Ishikawa (cell line): Measurements from ENCODE around the gene HECTD2.

Experiments used
- CEBPB ChIP-seq: IDR thresholded peaks from 2 replicates; pipeline ENCODE4 v1.6.1; 2012
- CREB1 ChIP-seq: IDR thresholded peaks from 2 replicates; pipeline ENCODE4 v1.6.1; 2012; ENCODE audit warnings: low read depth
- EGR1 ChIP-seq: IDR thresholded peaks from 2 replicates; pipeline ENCODE4 v1.6.1; 2012
- EP300 ChIP-seq: IDR thresholded peaks from 2 replicates; pipeline ENCODE4 v1.6.1; 2012; ENCODE audit warnings: borderline replicate concordance
- FOXM1 ChIP-seq: IDR thresholded peaks from 2 replicates; pipeline ENCODE4 v1.6.1; 2012; ENCODE audit warnings: low read depth, borderline replicate concordance
- NFIC ChIP-seq: IDR thresholded peaks from 2 replicates; pipeline ENCODE4 v1.6.1; 2012
- RAD21 ChIP-seq: IDR thresholded peaks from 2 replicates; pipeline ENCODE4 v1.6.1; 2012; ENCODE audit warnings: low read depth
- TAF1 ChIP-seq: IDR thresholded peaks from 2 replicates; pipeline ENCODE4 v1.6.1; 2012; ENCODE audit warnings: low read depth, mild to moderate bottlenecking
- TCF12 ChIP-seq: IDR thresholded peaks from 2 replicates; pipeline ENCODE4 v1.6.1; 2012; ENCODE audit warnings: low read depth
- TEAD4 ChIP-seq: IDR thresholded peaks from 2 replicates; pipeline ENCODE4 v1.6.1; 2012
- YY1 ChIP-seq: IDR thresholded peaks from 2 replicates; pipeline ENCODE4 v1.6.1; 2012; ENCODE audit warnings: low read depth
- ZBTB7A ChIP-seq: IDR thresholded peaks from 2 replicates; pipeline ENCODE4 v1.6.1; 2012; ENCODE audit warnings: low read depth
- TF ChIP-seq, protein P1 (sequence below): IDR thresholded peaks from 2 replicates; pipeline ENCODE4 v1.6.1; 2012
- TF ChIP-seq, protein P2 (sequence below): IDR thresholded peaks from 2 replicates; pipeline ENCODE4 v1.6.1; 2012
- TF ChIP-seq, protein P3 (sequence below): IDR thresholded peaks from 2 replicates; pipeline ENCODE4 v1.6.1; 2012; ENCODE audit warnings: low read depth, mild to moderate bottlenecking

The HECTD2 gene

DNA sequence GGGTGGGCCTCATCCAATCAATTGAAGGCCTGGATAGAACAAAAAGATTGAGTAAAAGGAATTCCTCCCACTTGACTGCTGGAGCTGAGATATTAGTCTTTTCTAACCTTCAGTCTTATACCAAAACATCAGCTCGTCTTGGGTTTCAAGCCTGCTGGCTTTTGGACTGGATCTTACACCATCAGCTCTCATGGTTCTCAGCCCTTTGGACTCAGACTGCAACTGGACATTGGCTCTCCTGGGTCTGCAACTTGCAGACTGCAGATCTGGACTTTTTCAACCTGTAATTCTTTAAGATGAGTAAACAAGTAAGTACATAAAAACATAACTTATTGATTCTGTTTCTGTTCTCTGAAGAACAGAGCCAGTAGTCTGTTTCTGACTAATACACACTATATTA is 149.0 kb downstream of the HECTD2 start:
- TF ChIP-seq, protein P1, sequence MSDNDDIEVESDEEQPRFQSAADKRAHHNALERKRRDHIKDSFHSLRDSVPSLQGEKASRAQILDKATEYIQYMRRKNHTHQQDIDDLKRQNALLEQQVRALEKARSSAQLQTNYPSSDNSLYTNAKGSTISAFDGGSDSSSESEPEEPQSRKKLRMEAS = no peak
- TF ChIP-seq NFIC (no peak), YY1 (no peak), CEBPB (no peak), ZBTB7A (no peak), EGR1 (no peak), TCF12 (no peak), TAF1 (no peak), EP300 (no peak), TEAD4 (no peak), CREB1 (no peak), FOXM1 (no peak), RAD21 (no peak)
- TF ChIP-seq, protein P2, sequence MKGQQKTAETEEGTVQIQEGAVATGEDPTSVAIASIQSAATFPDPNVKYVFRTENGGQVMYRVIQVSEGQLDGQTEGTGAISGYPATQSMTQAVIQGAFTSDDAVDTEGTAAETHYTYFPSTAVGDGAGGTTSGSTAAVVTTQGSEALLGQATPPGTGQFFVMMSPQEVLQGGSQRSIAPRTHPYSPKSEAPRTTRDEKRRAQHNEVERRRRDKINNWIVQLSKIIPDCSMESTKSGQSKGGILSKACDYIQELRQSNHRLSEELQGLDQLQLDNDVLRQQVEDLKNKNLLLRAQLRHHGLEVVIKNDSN = no peak
- TF ChIP-seq, protein P3, sequence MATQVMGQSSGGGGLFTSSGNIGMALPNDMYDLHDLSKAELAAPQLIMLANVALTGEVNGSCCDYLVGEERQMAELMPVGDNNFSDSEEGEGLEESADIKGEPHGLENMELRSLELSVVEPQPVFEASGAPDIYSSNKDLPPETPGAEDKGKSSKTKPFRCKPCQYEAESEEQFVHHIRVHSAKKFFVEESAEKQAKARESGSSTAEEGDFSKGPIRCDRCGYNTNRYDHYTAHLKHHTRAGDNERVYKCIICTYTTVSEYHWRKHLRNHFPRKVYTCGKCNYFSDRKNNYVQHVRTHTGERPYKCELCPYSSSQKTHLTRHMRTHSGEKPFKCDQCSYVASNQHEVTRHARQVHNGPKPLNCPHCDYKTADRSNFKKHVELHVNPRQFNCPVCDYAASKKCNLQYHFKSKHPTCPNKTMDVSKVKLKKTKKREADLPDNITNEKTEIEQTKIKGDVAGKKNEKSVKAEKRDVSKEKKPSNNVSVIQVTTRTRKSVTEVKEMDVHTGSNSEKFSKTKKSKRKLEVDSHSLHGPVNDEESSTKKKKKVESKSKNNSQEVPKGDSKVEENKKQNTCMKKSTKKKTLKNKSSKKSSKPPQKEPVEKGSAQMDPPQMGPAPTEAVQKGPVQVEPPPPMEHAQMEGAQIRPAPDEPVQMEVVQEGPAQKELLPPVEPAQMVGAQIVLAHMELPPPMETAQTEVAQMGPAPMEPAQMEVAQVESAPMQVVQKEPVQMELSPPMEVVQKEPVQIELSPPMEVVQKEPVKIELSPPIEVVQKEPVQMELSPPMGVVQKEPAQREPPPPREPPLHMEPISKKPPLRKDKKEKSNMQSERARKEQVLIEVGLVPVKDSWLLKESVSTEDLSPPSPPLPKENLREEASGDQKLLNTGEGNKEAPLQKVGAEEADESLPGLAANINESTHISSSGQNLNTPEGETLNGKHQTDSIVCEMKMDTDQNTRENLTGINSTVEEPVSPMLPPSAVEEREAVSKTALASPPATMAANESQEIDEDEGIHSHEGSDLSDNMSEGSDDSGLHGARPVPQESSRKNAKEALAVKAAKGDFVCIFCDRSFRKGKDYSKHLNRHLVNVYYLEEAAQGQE = no peak

DNA sequence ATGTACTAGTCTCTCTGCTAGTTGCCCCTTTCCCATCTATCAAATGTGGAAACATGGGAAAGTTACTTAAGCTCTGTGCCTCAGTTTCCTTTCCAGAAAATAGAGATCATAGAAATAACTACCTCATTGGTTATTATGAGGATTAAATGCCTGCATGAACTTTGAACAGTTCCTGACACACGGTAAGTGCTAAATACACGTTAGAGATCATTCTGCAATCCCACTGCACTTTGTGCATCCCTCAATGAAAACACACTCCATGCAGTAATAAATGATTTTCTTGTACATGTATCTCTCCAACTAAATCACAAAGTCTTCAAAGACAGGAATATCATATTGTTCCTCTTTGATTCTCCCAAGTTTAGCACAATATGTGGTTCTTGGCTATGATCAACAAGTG is 149.6 kb downstream of the HECTD2 start:
- TF ChIP-seq, protein P1 = no peak
- TF ChIP-seq TCF12 = no peak
- no peak for TF ChIP-seq EP300
- TF ChIP-seq TAF1 = no peak
- TF ChIP-seq, protein P2 = no peak
- TF ChIP-seq, protein P3 = no peak
- no peak for TF ChIP-seq ZBTB7A
- no peak for TF ChIP-seq YY1
- no peak for TF ChIP-seq FOXM1
- no peak for TF ChIP-seq CEBPB
- TF ChIP-seq RAD21 = no peak
- TF ChIP-seq TEAD4 = no peak
- TF ChIP-seq CREB1 = no peak
- no peak for TF ChIP-seq NFIC
- TF ChIP-seq EGR1 = no peak

DNA sequence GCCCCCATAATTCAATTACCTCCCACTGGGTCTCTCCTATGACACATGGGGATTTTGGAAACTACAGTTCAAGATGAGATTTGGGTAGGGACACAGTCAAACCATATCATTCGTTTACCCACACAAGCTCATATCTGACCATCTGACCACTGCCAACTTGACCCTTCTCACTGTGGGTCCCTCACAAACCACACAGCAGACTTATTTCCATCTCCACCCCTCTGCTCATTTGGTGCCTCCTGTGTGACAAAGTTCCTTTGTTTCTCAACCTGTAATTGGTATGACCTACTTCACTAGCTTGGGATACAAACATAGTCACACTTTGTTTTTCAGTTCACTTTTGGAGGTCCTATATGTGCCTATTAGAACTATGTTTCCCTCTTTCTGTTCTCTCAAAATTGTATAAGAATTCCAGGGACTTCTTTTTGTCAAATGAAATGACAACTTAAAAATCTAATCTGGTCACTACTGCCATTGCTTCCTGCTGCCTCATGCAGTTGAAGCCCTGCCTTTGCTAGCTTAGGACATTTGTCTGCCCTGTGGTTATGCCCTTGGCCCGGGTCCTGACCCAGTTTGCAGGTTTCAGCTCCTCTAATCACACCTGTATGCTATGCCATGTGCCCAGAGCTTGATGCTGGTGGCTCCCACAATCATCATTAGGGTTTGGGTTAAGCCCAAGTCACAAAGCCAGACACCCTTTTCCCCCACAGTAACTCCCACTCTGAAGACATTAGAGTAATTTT is 152.9 kb downstream of the HECTD2 start:
- no peak for TF ChIP-seq TEAD4
- TF ChIP-seq CREB1 = no peak
- no peak for TF ChIP-seq EGR1
- no peak for TF ChIP-seq CEBPB

DNA sequence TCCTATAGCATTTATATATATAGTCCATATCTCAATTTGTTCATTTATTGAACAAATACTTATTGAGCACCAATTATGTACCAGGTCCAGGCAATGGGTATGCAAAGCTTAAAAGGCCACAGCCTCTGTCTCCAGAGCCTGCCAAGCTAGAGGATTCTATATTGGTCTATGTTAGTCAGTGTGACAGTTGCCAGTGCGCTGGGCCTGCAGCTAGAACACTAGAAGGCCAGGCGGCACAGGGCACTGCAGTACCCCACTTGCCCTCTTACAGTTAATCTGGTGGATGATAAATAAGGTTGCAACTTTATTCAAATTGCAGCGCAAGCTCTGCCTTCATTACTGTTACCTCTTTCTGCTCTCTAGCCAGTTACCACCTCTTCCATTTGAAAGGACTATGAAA is 153.9 kb downstream of the HECTD2 start:
- TF ChIP-seq, protein P2 = no peak
- TF ChIP-seq YY1 = no peak
- no peak for TF ChIP-seq TCF12
- no peak for TF ChIP-seq EP300
- TF ChIP-seq TEAD4 = no peak
- TF ChIP-seq CEBPB = no peak
- no peak for TF ChIP-seq FOXM1
- TF ChIP-seq TAF1 = no peak
- TF ChIP-seq, protein P1 = no peak
- no peak for TF ChIP-seq RAD21
- no peak for TF ChIP-seq EGR1
